GM19043 (cell line): ENCODE data around the gene NOL3.
A peak's percentile ranks its signal among the peaks of the same experiment; 100 is the strongest.

Experiments used
- ATAC-seq: cut with Tn5 transposase; IDR thresholded peaks from one replicate; pipeline ENCODE4 v1.9.1; 2021; ENCODE audit warnings: low read depth; ENCODE audit not compliant: unreplicated experiment

The NOL3 gene

DNA sequence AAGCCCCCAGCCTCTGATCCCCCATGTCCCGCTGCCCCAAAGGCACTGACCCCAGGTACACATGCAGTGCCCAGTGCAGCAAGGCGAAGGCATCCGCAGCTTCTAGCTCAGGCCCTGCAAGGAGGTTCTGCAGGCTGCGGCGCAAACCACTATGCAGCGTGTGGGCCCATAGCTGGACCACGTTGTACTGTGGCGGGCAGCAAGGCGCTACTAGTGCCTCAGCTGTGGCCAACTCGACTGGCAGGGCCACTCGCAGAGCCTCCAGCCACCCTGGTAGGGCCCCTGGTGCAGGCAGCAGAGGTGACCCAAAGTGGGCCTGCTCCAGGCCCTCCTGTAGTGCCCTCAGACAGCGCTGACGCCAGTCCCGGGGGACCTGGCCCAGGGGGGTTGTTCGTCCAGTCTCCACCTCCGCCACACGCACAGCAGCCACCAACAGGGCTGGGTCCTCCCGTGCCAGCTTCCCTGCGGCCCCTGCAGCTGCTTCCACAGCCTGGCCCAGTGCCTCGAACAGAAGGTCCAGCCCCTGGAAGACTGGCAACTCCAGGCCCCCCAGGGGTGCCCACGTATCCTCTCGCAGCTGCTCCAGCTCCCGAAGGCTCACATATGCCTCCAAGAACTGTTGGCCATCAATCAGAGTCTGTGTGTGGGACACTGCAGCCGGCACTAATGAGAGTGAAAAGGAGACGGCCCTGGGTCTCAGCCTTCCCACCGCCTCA is 17.0 kb downstream of the NOL3 start:
- ATAC-seq, result no peak

DNA sequence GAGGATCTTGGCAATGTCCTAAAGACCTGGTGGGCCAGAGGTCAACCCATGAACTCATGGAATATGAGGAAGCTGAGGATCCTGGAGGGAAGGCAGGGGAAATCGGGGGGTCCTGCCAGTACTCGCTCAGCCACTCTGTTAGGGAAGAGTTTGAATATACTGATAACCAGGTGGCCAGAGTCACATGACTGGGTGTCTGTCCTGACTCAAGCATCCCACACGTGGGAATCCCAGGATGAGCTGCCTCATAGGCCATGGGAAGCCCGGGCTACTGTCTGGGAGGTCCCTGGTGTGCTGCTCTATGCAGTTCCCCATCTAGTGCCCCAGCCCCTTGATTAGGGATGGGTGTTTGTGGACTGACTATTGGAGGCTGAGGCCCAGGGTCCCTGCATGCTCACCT is 18.0 kb downstream of the NOL3 start:
- ATAC-seq, result no peak

DNA sequence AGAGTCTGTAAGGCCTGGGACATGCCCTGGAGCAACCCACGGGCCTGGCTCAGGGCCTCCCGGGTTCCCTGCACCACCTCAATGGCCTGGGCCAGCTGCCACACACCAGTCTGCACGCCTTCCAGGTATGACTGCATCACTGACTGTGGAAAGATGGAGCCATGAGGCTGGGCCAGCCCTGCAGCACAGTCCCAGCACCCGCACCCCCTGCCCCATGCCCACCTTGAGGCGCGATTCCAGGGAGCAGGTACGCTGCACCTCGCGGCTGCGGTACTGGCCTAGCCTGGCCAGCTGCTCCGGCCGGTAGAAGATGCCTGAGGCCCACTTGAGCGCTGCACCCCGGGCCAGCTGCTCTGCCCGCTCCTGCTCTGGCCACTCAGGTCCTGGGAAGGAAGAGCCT is 18.5 kb downstream of the NOL3 start:
- no peak for ATAC-seq

DNA sequence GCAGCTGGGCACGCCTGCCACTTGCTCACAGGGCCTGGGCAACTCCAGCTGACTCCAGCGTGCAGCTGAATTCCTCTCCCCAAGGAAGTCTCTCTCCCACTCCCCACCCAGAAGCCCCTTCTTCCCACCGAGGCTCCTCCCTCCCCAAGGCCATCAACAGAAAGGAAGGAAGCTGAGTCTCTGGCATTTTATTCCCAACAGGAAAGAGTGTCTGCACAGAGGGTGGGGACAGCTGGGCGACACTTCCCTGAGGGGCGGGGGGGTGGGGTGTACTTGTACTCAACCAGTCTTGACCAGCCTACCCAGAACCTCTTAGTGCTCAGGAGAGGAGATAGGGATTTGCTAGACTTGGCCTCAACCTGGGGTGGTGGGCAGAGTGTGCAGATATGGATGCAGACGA is 19.7 kb downstream of the NOL3 start, which contains the start of gene EXOC3L1:
EXOC3L1 (minus strand) TSS at position 96 of the 400 bp plus-strand sequence. CDS start 460 bp downstream, outside the sequence.
- no peak for ATAC-seq

DNA sequence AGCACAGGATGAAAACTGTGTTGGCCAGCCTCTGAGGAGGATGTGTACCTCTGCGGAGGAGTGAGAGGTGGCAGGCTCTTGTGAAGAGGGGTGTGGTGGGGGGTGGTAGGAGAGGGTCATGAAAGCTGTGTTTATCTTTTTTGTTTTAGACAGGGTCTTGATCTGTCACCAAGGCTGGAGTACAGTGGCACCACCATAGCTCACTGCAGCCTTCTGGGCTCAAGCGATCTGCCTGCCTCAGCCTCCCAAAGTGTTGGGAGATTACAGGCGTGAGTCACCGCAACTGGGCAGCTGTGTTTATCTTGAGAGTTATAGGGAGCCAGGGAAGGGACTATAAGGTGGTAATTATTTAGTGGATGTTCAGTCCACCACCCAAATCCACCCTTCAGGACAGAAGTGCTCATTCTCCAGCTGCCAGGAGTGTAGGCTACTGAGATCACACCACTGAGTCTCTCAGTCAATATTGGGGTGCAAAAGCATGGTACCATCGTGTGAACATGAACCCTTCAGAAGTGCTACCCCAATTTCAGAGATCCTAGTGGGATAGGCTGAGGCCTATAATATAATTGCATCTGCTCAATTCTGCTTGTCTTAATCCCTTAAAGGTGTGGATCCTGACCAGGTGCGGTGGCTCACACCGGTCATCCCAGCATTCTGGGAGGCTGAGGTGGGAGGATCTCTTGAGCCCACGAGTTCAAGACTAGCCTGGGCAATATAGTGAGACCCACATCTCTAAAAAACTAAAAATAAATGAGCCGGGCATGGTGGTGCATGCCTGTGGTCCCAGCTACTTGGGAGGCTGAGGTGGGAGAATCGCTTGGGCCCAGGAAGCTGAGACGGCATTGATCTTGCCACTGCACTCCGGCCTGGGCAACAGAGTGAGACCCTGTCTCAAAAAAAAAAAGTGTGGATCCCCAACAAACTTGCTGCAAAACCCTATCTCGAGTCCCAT is 20.4 kb downstream of the NOL3 start:
- ATAC-seq, result no peak

DNA sequence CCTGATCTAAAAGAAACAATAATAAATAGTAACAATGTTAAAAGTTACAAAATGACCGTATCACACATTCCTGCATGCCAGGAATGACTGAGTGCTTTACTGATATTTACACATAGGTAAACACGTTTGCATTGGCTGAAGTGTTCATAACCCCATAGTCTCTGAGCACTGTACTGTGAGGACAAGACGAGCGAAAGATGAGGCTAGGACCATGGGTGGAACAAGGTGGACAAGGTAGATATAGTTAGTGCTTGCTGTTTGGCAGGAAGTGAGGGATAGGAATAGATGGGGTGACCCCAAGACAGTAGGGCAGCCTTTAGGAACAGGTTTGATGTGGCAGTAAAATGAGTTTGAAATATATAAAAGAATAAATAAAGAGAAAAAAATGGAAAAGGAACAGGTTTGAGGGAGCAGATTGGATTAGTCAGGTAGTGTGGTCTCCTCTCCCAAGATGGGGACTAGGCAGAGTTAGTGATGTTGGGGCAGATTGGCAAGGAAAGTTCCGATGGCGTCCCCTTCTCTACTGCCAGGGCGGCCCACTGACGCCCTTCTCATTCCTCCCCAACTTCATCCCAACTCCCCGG is 21.2 kb downstream of the NOL3 start:
- no peak for ATAC-seq

DNA sequence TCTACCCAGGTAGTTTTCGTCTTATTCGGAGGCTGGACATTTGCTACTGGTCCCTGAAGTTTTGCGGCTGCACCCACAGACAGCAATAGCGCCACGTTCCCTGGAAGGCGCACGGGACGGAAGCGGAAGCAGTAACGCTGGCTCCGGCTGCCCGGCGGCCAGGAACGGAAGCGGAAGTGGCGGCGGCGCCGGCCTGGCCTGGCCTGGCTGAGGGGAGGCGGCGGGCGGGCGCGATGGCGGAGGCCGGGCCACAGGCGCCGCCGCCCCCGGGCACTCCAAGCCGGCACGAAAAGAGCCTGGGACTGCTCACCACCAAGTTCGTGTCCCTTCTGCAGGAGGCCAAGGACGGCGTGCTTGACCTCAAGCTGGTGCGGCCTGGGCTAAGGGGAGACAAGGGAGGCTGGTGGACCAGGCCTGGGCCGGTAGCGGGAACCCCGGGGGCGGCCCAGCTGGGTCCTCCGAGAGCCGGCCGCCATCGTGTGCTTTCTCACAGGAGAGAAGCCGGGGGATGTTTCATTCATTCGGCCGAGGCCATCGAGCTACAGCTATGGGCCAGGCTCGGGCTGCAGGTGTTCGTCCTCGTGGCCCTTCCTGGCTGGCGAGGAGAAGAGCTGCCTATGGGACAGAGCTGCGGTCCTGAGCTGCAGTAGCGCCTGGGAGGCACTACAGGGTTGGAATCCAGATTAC is 21.8 kb downstream of the NOL3 start, which contains the start of gene E2F4:
E2F4 (plus strand) TSS at position 161 of the 687 bp plus-strand sequence; CDS start at position 234, 73 bp downstream.
- ATAC-seq, result peak; percentile 93

DNA sequence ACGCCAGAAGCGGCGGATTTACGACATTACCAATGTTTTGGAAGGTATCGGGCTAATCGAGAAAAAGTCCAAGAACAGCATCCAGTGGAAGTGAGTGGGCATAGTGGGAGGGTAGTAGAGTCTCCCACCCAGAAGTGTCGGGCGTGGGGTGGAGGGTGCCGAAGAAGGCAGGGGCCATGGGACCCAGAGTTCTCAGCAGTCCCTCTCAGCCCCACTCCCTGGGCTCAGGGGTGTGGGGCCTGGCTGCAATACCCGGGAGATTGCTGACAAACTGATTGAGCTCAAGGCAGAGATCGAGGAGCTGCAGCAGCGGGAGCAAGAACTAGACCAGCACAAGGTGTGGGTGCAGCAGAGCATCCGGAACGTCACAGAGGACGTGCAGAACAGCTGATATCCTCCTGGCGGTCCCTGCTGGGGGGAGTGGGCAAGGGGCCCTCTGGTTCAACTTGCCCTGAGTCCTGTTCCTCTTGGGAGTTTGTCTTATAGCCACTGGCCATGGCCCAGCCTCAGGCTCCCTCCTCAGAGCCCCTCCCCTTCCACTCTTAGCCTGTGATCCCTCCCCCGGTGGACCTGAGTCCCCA is 22.5 kb downstream of the NOL3 start:
- ATAC-seq, result no peak

DNA sequence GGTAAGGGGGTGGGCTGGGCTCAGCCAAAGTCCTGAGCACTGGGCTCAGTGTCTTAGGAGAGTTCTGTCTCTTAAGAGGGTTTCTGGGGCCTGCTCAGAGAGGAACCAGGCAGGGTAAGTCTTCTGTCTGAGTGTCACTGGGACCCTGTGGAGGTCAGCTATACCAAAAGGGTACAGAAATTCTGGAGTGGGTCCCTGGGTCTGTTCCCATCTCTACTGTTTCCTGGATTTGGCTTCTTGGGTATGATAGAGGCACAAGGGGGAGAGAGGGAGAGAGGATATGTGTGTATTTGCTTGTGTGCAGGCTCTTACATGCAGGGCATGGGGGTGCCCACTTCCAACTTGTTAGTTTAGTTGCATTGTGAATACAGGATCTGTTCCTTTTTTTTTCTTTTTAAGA is 23.2 kb downstream of the NOL3 start:
- ATAC-seq, result no peak

DNA sequence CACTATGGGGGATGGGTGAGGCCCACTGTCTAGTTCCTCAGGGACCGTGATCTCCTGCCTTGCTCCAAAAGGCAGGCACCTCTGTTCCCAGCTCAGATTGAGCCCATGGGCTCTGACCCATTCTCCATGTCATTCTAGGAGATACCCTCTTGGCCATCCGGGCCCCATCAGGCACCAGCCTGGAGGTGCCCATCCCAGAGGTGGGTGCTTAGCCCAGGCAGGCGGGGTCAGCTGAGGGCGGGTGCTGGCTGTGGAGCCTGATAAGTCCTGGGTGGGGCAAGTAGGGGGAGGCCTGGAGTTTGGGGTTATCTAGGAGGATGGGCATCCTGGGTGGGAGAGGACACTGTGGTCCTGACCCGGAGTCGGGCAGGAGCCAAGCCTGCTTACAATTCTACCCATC is 23.9 kb downstream of the NOL3 start:
- no peak for ATAC-seq

DNA sequence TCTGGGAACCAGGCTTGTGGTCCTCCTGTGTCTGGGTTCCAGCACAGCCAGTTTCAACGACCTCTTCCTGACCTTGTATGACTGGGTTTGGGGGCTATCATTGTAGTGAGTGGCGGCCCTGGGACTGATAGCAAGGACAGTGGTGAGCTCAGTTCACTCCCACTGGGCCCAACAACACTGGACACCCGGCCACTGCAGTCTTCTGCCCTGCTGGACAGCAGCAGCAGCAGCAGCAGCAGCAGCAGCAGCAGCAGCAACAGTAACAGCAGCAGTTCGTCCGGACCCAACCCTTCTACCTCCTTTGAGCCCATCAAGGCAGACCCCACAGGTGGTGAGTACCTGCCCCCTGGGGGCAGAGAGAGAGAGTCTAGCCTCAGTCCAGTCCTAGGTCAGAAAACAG is 25.3 kb downstream of the NOL3 start:
- no peak for ATAC-seq

DNA sequence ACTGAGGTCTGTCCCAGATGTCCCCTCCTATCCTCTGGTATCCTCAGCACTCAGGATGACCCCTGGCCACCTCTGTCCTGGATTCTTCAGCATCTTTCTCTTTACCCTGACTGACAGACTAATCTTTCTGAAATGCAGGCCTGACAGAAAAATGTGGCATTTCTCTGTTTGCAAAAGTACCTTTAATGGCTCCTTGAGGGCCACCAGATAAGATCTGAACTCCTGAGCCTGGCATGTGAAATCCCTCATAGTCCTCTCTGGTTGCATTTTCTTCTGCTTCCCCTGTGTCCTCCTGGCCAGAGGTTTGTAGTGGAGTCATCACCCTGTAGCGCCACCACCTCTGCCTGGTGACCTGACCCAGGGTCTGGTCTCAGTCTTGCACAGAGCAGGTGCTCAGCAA is 26.5 kb downstream of the NOL3 start:
- no peak for ATAC-seq

DNA sequence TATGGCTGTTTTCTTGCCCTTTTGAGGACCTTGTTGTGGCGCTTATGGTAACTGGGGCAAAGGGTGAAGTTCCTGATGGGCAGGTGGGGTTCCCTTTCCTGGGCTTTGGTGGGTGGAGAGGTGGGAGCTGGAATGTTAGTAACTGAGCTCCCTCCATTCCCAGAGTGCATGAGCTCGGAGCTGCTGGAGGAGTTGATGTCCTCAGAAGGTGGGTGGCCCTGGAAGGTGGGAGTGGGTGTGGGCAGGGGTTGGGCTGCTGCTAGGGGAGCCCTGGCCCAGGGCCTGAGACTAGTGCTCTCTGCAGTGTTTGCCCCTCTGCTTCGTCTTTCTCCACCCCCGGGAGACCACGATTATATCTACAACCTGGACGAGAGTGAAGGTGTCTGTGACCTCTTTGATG is 27.4 kb downstream of the NOL3 start:
- no peak for ATAC-seq

DNA sequence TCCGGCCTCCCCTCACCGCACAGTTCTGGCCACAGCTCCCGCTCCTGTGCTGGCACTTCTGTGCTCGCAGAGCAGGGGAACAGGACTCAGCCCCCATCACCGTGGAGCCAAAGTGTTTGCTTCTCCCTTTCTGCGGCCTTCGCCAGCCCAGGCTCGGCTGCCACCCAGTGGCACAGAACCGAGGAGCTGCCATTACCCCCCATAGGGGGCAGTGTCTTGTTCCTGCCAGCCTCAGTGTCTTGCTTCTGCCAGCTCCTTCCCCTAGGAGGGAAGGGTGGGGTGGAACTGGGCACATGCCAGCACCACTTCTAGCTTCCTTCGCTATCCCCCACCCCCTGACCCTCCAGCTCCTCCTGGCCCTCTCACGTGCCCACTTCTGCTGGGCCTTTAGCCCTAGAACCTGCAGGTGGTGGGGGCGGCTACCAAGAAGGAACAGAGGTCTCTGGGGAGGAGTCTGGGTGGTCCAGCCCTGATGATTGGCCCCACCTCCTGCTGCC is 27.9 kb downstream of the NOL3 start:
- ATAC-seq, result no peak

DNA sequence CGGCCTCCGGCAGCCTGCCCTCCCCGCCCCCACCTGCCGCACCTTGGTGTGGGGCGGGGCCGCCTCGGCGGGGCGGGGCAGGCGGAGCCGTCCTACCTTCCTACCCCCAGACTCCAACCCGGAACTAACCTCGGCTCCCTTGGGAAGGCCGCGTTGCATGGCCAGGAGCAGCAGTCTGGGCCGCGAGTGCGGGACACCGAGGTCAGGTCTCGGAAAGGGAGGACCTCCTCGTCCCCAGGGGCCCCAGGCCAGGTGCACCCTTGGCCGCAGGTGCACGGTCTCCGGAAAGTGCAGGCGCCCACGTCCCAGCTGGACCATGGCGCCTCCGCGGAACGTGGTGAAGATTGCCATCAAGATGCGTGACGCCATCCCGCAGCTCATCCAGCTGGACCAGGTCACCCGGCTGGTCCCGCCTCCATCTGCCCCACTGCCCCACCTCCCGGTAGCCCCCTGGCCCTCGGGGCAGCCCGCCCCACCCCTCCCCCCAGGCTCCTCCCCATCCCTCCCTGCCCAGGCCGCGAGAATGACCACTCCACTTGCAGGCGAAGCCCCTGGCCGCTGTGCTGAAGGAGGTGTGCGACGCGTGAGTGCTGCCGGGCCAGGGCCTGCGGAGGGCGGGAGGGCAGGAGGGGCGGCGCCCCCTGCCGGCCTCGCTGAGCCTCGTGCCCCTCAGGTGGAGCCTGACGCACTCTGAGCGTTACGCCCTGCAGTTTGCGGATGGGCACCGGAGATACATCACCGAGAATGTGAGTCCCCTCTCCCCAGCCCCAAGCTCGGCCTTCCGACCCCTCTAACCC is 28.9 kb downstream of the NOL3 start, which contains the start of gene ELMO3:
ELMO3 (plus strand) TSS at position 121 of the 797 bp plus-strand sequence; CDS start at position 317, 196 bp downstream.
- ATAC-seq, result no peak

DNA sequence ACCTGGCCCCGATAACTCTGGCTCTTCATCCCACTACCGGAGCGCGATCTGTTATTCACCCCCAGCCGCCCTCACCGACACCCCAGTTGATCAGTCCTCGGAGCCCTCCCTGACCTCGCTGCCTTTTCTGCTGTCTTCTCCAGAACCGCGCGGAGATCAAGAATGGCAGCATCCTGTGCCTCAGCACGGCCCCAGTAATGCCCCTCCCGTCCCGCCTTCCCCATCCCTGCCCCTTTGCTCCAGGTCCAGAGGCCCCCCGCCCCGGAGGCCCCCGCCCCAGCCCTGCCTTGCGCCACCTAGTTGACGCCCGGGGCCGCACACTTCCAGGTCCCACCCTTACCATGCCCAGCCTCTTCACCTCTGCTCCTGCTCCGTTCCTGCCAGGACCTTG is 29.5 kb downstream of the NOL3 start:
- ATAC-seq, result no peak

DNA sequence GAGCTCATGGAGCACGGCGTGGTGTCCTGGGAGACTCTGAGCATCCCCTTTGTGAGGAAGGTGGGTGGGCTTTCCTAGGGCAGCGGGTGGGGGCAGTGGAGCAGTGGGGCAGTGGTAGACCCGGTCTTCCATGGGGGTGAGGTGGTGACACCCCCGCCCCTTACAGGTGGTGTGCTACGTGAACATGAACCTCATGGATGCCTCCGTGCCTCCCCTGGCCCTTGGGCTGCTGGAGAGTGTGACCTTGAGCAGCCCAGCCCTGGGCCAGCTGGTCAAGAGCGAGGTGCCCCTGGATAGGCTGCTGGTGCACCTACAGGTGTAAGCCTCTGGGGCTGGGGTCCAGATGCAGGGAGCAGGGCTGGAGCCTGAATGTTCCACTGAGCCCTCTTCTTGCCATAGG is 30.2 kb downstream of the NOL3 start:
- no peak for ATAC-seq

DNA sequence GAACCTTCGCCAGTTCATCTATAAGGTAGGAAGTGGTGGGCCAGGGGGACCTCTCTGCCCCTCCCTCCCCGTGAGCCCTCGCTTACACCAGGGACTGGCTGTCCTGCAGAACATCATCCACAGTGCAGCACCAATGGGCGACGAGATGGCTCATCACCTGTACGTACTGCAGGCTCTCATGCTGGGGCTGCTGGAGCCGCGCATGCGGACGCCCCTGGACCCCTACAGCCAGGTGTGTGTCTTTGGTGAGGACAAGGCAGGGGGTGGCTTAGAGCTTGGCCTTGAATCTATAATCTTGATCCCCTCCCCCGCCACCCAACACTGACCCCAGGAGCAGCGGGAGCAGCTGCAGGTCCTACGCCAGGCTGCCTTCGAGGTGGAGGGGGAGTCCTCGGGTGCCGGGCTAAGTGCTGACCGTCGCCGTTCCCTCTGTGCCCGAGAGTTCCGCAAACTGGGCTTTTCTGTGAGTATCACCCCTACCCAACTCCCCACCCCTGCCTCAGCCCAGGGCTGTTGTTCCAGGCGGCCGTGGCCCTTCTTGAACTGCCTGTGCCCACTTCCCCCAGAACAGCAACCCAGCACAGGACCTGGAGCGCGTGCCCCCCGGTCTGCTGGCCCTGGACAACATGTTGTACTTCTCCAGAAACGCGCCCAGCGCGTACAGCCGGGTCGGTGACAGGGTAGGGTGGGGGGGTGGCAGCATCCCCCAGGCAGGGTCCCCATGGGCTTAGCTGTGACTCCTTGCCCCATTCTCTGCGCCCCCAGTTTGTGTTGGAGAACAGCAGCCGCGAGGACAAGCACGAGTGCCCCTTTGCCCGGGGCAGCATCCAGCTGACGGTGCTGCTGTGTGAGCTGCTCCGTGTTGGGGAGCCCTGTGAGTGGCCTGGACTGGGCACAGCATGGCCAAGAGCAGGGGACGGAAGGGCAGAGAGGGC is 31.3 kb downstream of the NOL3 start:
- no peak for ATAC-seq
